Measurements from ENCODE around the gene GPR157. TPM values are rescaled to one million over a fixed set of nuclear protein-coding genes. Genes with fewer than 3 reads are reported as not detected.

Gene GPR157
- 2.9 to 8.1 TPM (median 6.1 TPM) in 5 replicates for total RNA-seq (2022; extraction: Qiagen RNA extraction)

GRCh38 chr1:9128520-9129265, at the start of gene GPR157:
GPR157 (minus strand) TSS chr1:9129102; CDS start chr1:9129027, 75 bp downstream.

GRCh38 chr1:9069326-9070100, 59.4 kb downstream of the GPR157 start, which contains the start of gene SLC2A5:
SLC2A5 (minus strand) TSS chr1:9069635; CDS start chr1:9069536, 99 bp downstream.

Other genes with a start within 250 kb of the GPR157 start
- not detected in 5 replicates for gene CA6, start 183.2 kb downstream of the GPR157 start, total RNA-seq (2022; extraction: Qiagen RNA extraction)
- not detected in 5 replicates for gene SLC2A7, start 102.7 kb downstream of the GPR157 start, total RNA-seq (2022; extraction: Qiagen RNA extraction)
- 0.04 to 0.25 TPM (median 0.17 TPM) in 5 replicates for gene SLC2A5, start 59.5 kb downstream of the GPR157 start, total RNA-seq (2022; extraction: Qiagen RNA extraction)
- gene H6PD, start 105.7 kb upstream of the GPR157 start, total RNA-seq (2022; extraction: Qiagen RNA extraction), result 4.3 to 7.5 TPM (median 5.7 TPM) in 5 replicates
- 27.9 to 32.5 TPM (median 30.3 TPM) in 5 replicates for gene SPSB1, start 163.8 kb upstream of the GPR157 start, total RNA-seq (2022; extraction: Qiagen RNA extraction)